Heart left ventricle (tissue), 13 donors: ENCODE data around the gene PLEKHA4.

Source experiments
- POLR2A ChIP-seq, 2 donors: fragments of 450-650 bp; IDR thresholded peaks; one replicate each; pipeline ENCODE4 v1.6.1; 2017; ENCODE audit warnings: antibody characterized with exemption in 2 of 2, mild to moderate bottlenecking in 2 of 2, moderate library complexity in 2 of 2
- TF ChIP-seq, protein P1 (sequence below), 12 donors: fragments of 200-600 bp; sonication (generic) in 4 of 12; IDR thresholded peaks; one replicate each; pipeline versions ENCODE4 v1.5.0 to v1.8.0; 2018 to 2022; ENCODE audit warnings: antibody characterized with exemption in 12 of 12, mild to moderate bottlenecking in 5 of 12
- donor health status: ischemic (EF 13 %, LVEDD 7.1; RV severe dilation, severe dysfunction).
- donor health status: DM: no; HTN: yes; CAD: no.
- donor health status: DM: no; HTN: no; CAD: no.
- donor health status: ischemic (EF 25% LVEDD 6.9; RV normal size, moderate dysfunction).
- donor health status: ischemic (EF 25% LVEDD 5.7; RV mildly dilated, moderate dysfunction).
- donor health status: ischemic (EF 35%, LVEDD 5.7; RV mildly dilated, moderate dysfunction).
- donor health status: nonischemic (EF 11% LVEDD 7.7; RV severe dilation, severe dysfunction).
- donor health status: DM: yes; HTN: yes; CAD: no.
- donor health status: PGD.
- donor health status: ischemic (EF 29% LVEDD 5.4; RV normal size, mild dysfunction).
- donor health status: nonischemic (EF 23%, LVEDD 6.1; RV moderate dilation, normal function).

GRCh38 chr19:48813123-48813913 is 55.1 kb downstream of the PLEKHA4 start:
- TF ChIP-seq, protein P1, sequence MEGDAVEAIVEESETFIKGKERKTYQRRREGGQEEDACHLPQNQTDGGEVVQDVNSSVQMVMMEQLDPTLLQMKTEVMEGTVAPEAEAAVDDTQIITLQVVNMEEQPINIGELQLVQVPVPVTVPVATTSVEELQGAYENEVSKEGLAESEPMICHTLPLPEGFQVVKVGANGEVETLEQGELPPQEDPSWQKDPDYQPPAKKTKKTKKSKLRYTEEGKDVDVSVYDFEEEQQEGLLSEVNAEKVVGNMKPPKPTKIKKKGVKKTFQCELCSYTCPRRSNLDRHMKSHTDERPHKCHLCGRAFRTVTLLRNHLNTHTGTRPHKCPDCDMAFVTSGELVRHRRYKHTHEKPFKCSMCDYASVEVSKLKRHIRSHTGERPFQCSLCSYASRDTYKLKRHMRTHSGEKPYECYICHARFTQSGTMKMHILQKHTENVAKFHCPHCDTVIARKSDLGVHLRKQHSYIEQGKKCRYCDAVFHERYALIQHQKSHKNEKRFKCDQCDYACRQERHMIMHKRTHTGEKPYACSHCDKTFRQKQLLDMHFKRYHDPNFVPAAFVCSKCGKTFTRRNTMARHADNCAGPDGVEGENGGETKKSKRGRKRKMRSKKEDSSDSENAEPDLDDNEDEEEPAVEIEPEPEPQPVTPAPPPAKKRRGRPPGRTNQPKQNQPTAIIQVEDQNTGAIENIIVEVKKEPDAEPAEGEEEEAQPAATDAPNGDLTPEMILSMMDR (IDR thresholded peaks at IDR 0.05): peak in 5 of 12 donors; percentile 7 to 18 (median 14)
- no peak for TF ChIP-seq POLR2A (IDR thresholded peaks at IDR 0.05)
